A673 (cell line): ENCODE data around the gene SCN9A. TPM values are rescaled to one million over a fixed set of nuclear protein-coding genes. Genes with fewer than 3 reads are reported as not detected.

Experiments
- BruUV-seq: library from RNA; stranded (reverse); fragments of 400-500 nt; replicated peaks from 2 replicates; lab custom pipeline; 2021; lab: Mats Ljungman, UMichigan
- CTCF ChIA-PET: fragments of 300-600 bp; sonication (Branson Sonifier 250); formaldehyde crosslinking; loops from one replicate; lab custom pipeline; 2022; ENCODE audit warnings: antibody characterized with exemption; lab: Charles Lee
- POLR2A ChIA-PET: fragments of 300-600 bp; sonication (Branson Sonifier 250); formaldehyde crosslinking; loops from one replicate; lab custom pipeline; 2022; ENCODE audit warnings: antibody characterized with exemption; ENCODE audit not compliant: low non-redundant PET; lab: Charles Lee
- DNase-seq: peaks from one replicate; pipeline ENCODE4 v3.0.0-alpha.2; 2015; ENCODE audit warnings: low spot score
- H3K27ac ChIP-seq: fragments of 200-600 bp; sonication (generic); 2 replicates; pipeline ENCODE4 v1.5.1; 2016; ENCODE audit warnings: mixed run types, low read depth, mild to moderate bottlenecking, mixed read lengths, antibody characterized with exemption, low read length; ENCODE audit not compliant: poor library complexity, severe bottlenecking
- H3K27me3 ChIP-seq: fragments of 200-600 bp; sonication (generic); replicated peaks from 2 replicates; pipeline ENCODE4 v1.6.1; 2017; ENCODE audit warnings: mixed run types, low read depth, mild to moderate bottlenecking, mixed read lengths, antibody characterized with exemption, low read length; ENCODE audit not compliant: insufficient read depth, poor library complexity
- H3K36me3 ChIP-seq: fragments of 200-600 bp; sonication (generic); 2 replicates; pipeline ENCODE4 v1.6.1; 2016; ENCODE audit warnings: mixed run types, mild to moderate bottlenecking, mixed read lengths, antibody characterized with exemption, low read length; ENCODE audit not compliant: insufficient read depth, poor library complexity, severe bottlenecking
- H3K4me1 ChIP-seq: fragments of 200-600 bp; sonication (generic); 2 replicates; pipeline ENCODE4 v1.6.1; 2017; ENCODE audit warnings: mixed run types, mild to moderate bottlenecking, mixed read lengths, antibody characterized with exemption, low read length; ENCODE audit not compliant: insufficient read depth, poor library complexity, severe bottlenecking
- H3K4me3 ChIP-seq: fragments of 200-600 bp; sonication (generic); 2 replicates; pipeline ENCODE4 v1.5.1; 2016; ENCODE audit warnings: low read depth, mixed run types, mild to moderate bottlenecking, mixed read lengths, low read length; ENCODE audit not compliant: poor library complexity, severe bottlenecking
- H3K9me3 ChIP-seq: fragments of 200-600 bp; sonication (generic); 2 replicates; pipeline ENCODE4 v1.6.1; 2016; ENCODE audit warnings: mixed run types, low read depth, mild to moderate bottlenecking, mixed read lengths, antibody characterized with exemption, low read length; ENCODE audit not compliant: poor library complexity, severe bottlenecking
- EZH2 ChIP-seq: fragments of 200-600 bp; sonication (generic); IDR thresholded peaks from 2 replicates; pipeline ENCODE4 v1.6.1; 2017; ENCODE audit warnings: borderline replicate concordance, low read depth, mild to moderate bottlenecking, mixed read lengths, antibody characterized with exemption, low read length; ENCODE audit not compliant: poor library complexity, severe bottlenecking
- intact Hi-C: fragments of 100-400 bp; cut with micrococcal nuclease; formaldehyde crosslinking; loops from one replicate; pipeline ENCODE4 v1.10.0; 2022; ENCODE audit not compliant: unreplicated experiment
- total RNA-seq: library from RNA; stranded (reverse); gene quantifications from 2 replicates; pipeline ENCODE4 v1.2.3, GENCODE V29; 2021
- TF ChIP-seq, protein P1 (sequence below): fragments of 300-800, 200-600 bp; sonication (generic); conservative IDR thresholded peaks from 2 replicates; pipeline ENCODE4 v1.5.1; 2017; ENCODE audit warnings: low read depth, mild to moderate bottlenecking, antibody characterized with exemption, low read length, moderate library complexity, mixed read lengths

Gene SCN9A
- total RNA-seq, 1 experiment from 2014 or later = 3.5 TPM

DNA sequence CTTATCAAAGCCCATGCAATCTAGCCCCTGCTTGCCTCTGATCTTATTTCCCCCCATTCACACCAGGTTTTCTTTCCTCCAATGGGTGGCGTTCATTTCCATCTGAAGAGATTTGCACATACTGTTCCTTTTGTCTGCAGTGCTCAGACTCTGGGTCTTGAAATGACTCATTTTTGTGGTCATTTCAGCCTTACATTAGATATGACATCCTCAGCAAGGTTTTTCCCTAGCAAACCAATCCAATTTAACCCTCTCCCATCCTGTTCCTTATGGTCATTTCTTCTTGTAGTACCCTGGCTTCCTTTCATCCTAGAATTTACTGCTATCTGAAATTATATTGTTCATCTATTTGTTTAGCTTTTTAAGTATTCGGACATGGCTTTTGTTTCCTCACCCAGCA is 205.4 kb downstream of the SCN9A start:
- no peak for TF ChIP-seq EZH2
- TF ChIP-seq, protein P1, sequence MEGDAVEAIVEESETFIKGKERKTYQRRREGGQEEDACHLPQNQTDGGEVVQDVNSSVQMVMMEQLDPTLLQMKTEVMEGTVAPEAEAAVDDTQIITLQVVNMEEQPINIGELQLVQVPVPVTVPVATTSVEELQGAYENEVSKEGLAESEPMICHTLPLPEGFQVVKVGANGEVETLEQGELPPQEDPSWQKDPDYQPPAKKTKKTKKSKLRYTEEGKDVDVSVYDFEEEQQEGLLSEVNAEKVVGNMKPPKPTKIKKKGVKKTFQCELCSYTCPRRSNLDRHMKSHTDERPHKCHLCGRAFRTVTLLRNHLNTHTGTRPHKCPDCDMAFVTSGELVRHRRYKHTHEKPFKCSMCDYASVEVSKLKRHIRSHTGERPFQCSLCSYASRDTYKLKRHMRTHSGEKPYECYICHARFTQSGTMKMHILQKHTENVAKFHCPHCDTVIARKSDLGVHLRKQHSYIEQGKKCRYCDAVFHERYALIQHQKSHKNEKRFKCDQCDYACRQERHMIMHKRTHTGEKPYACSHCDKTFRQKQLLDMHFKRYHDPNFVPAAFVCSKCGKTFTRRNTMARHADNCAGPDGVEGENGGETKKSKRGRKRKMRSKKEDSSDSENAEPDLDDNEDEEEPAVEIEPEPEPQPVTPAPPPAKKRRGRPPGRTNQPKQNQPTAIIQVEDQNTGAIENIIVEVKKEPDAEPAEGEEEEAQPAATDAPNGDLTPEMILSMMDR = no peak
- Histone ChIP-seq H3K4me3 (no peak overlapping the region), H3K27ac (no peak overlapping the region), H3K36me3 (no peaks in the 10 kb centered on the region), H3K4me1 (peaks cover 7% of the 10 kb centered on the region), H3K27me3 (no peaks in the 10 kb centered on the region), H3K9me3 (no peaks in the 10 kb centered on the region)
- CTCF ChIA-PET = no interaction called here
- intact Hi-C loops = no loop called here
- POLR2A ChIA-PET = interaction anchor here (0.7 kb wide), 1 partner anchor 11 kb away, joined by 4 read pairs; no protein-coding TSS in a partner anchor
- DNase-seq = no peak
- BruUV-seq = no TSS peak

DNA sequence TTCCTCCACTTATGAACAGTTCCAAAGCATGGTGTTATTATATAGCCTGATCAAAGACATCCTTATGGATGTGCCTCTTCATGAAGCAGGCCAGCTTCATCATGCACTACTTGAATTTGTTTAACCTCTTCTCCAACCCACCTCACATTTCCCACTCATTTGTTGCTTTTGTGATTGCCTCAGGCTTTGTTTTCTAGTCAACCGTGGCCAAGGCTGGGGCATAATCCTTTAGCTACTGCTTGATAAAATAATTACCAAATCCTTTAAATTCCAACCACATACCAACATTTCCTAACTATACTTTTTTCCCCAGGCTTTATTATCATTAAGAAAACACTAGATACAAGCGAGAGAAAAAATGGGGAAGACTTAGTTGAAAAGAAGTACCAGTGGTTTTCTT is 208.3 kb downstream of the SCN9A start:
- Histone ChIP-seq H3K36me3 (no peaks in the 10 kb centered on the region), H3K4me3 (no peak overlapping the region), H3K4me1 (peaks cover 7% of the 10 kb centered on the region), H3K9me3 (no peaks in the 10 kb centered on the region), H3K27me3 (no peaks in the 10 kb centered on the region), H3K27ac (no peak overlapping the region)
- DNase-seq = peak; percentile 59
- intact Hi-C loops = no loop called here
- ChIA-PET POLR2A (no interaction called here), CTCF (no interaction called here)
- TF ChIP-seq, protein P1 = no peak
- no peak for TF ChIP-seq EZH2
- no TSS peak for BruUV-seq

DNA sequence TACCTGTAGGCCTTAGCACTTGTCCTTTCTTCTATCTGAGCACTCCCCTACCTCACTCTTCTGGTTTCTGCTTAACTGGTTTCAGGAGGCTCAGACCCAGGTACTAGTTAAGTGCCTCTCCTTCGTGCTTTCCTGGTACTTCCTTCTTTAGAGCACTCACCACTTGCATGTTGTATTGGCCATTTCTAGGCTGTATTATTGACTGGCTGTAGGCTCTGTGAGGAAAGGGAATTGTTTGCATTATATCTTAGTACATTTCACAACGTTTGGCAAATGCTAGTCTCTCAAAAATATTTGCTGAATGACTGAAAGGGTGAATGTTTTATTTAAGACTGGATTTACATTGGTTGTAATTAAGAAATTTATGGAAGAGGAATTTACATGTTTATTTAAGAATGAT is 212.0 kb downstream of the SCN9A start:
- H3K9me3 ChIP-seq = no peaks in the 10 kb centered on the region
- H3K4me1 ChIP-seq = peaks cover 7% of the 10 kb centered on the region
- DNase-seq = no peak
- no peak overlapping the region for H3K4me3 ChIP-seq
- intact Hi-C loops = no loop called here
- no peaks in the 10 kb centered on the region for H3K27me3 ChIP-seq
- CTCF ChIA-PET = no interaction called here
- POLR2A ChIA-PET = no interaction called here
- TF ChIP-seq, protein P1 = no peak
- no peak for TF ChIP-seq EZH2
- no peaks in the 10 kb centered on the region for H3K36me3 ChIP-seq
- no TSS peak for BruUV-seq
- H3K27ac ChIP-seq = no peak overlapping the region
